Renal cortical epithelial cell (primary cell): Measurements from ENCODE around the gene ZNF682. TPM values are rescaled to one million over a fixed set of nuclear protein-coding genes. Genes with fewer than 3 reads are reported as not detected.
"Not testable (repeated sequence)": the region's sequence is repeated elsewhere in the genome, so short reads cannot be mapped to it uniquely, and the experiment has no call there.

ENCODE experiments used
- DNase-seq: peaks from one replicate; pipeline ENCODE4 v3.0.0-alpha.2; 2011; ENCODE audit warnings: low read depth
- total RNA-seq: library from RNA; depleted of rRNA; stranded (reverse); fragments of >200 nt; gene quantifications from 2 replicates; pipeline ENCODE4 v1.2.3, GENCODE V29; 2014

The ZNF682 gene
- 0.69 and 4.4 TPM in 2 replicates for total RNA-seq

DNA sequence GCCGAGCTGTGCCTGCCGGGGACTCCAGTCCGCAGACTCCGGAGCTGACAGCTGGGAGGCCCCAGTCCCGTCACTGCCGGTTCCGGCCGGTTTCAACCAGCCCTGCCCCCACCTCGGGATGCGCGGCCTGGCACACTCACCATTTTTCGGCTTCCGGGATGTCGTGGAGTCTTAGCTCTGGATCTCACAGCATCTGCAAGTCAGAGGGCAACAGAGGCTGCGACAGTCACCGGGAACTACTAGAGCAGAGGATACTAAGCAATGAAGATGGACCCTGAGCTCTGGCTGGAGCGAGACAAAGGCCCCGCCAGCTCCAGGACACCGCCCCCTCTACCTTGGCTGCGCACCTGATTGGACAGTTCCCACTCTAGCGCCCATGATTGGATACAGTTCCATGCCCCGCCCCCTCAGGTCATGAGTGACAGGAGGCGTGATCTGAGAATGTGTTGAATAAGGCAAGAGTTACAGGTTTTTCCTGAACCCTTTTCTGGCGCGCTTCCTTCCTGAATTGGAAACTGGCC lies at the start of gene ZNF682:
Gene ZNF682 (minus strand): TSS at position 303 of the 521 bp plus-strand sequence. CDS start 160 bp downstream, at position 143.
- DNase-seq, result peak; percentile 81

GRCh38 chr19:20082876-20083275 lies 43.6 kb upstream of the ZNF682 start:
- DNase-seq, result not testable (repeated sequence)

DNA sequence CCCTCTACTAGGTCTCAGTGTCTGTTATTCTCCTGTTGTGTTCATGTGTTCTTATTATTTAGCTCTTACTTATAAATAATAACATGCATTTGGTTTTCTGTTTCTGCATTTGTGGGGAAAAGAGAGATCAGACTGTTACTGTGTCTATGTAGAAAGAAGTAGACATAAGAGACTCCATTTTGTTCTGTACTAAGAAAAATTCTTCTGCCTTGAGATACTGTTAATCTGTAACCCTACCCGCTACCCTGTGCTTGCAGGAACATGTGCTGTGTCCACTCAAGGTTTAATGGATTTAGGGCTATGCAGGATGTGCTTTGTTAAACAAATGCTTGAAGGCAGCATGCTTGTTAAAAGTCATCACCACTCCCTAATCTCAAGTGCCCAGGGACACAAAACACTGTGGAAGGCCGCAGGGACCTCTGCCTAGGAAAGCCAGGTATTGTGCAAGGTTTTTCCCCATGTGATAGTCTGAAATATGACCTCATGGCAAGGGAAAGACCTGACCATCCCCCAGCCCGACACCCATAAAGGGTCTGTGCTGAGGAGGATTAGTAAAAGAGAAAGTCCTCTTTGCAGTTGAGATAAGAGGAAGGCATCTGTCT lies 43.0 kb upstream of the ZNF682 start:
- peak; percentile 13 for DNase-seq

GRCh38 chr19:20080656-20081055 lies 41.4 kb upstream of the ZNF682 start:
- no peak for DNase-seq

GRCh38 chr19:20079476-20079875 lies 40.2 kb upstream of the ZNF682 start:
- DNase-seq, result peak; percentile 25

- DNase-seq, result peak; percentile 10
These were observed 39.3 kb upstream of the ZNF682 start for GRCh38 chr19:20078581-20079031.

- peak; percentile 93 for DNase-seq
These were observed 38.6 kb upstream of the ZNF682 start, which contains the start of gene ZNF90 for GRCh38 chr19:20077791-20078463. Gene ZNF90 (plus strand): TSS chr19:20078000. CDS start chr19:20078133, 133 bp downstream.

GRCh38 chr19:20072936-20073335 lies 33.6 kb upstream of the ZNF682 start:
- DNase-seq, result no peak

- DNase-seq, result no peak
These were observed 31.4 kb upstream of the ZNF682 start for GRCh38 chr19:20070691-20071090.

DNA sequence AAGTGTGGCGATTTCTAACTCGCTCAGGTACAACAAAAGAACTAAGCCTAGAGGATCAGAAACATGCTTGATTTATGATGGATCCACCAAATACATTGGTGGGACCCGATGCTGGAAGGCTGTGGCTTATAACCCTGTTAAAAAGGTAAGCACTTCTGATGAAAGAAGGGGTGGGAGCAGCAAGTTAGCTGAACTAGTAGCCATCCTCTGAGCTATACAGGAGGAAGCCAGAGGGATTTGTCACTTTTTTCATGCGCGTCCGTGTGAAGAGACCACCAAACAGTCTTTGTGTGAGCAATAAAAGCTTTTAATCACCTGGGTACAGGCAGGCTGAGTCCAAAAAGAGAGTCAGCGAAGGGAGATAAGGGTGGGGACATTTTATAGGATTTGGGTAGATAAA lies 29.3 kb upstream of the ZNF682 start:
- not testable (repeated sequence) for DNase-seq

DNA sequence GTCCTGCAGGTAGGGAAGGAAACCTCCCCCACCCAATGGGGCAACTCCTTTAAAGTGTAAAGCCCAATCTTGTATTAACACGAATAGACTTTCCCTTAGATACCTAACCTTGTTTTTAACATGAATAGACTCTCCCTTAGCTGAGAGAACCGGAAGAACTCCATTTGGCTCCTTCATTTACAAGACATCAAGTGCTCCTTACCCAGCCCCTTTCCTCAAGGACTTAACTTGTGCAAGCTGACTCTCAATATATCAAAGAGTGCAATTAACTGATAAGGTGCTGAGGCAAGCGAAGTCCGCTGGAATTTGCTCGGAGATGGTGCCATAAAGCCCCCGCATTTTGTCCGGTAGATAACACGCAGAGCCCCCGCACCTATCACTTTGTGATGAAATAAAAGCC lies 28.6 kb upstream of the ZNF682 start:
- DNase-seq, result no peak

- no peak for DNase-seq
These were observed 27.6 kb upstream of the ZNF682 start for GRCh38 chr19:20066861-20067260.

DNA sequence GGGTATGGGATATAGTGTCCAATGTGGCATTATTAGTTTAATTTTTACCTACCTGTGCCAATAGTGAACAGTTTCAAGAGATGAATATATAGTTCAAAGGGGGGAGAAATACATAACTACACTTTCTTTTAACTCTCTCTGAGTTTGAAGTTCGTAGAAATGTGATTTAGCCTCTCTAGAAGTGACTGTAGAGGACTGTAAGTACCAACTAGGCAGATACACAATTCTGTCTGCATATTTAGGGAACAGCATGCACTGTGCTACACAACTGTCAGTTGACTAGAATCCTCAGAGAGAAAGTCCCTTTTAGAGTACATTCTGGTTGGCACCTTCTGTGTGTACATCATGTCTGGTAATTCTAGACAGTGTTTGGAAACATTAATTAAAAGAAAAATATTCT lies 21.0 kb upstream of the ZNF682 start:
- no peak for DNase-seq

- not testable (repeated sequence) for DNase-seq
These were observed 19.4 kb upstream of the ZNF682 start for GRCh38 chr19:20058738-20059137.

DNA sequence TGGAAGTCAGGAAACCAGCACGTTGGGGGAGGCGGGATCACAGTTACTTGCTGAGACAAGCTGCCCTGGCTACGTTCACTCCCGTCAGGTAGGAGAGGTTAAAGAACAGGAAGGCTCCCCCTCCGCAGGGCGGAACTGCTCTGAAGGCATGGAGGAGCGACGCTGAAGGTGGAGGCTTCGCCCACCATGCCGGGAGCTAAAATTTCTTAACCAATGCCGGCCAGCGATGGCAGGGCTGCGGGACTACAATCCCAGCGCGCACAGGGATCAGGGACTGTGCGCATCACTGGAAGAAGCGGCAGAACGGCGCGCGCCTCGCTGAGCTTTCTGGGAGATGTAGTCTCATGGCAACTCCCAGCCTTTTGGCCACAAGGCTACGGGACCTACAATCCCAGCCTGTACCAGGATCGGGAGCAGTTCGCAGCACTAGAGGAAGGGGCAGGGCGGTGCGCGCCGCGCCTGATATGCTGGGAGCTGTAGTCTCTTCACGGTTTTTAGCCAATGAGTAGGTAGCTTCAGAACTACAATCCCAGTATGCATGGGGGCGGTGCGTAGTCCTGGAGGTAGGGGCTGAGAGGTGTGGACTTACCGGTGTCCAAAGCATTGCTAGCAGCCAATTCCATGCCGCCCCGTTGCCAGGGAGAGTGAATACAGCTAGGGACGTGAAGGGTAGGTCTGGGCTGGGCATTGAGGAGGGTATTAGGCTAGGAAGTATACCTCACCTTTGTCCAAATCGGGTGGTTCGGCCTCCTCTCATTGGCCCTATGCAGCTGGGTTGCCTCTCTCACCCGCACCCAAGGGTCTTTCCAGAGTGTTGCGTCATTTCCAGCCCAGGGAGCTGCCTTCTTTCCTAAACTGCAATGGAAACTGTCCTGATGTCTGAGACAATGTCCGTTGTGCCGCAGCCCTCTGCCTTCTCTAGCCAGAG lies 12.8 kb upstream of the ZNF682 start:
- peak; percentile 98 for DNase-seq

DNA sequence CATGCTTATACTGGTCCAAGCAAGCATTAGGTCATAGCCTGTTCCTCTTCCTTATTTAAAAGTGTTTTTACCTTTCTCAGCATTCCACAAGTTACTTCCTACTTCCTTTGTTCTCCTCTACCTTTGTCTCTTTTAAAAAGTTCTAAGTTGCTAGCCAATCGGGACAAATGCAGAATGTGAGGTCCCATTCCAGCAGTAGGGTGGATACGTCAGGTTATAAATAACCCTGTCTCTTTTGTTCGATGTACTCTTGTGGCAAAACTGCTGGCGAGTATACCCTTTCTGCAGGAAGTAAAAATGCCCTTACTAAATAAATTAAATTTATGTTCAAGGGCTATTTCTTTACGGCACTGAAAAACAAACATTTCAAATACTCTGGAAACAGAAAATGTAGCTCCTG lies 6.4 kb upstream of the ZNF682 start:
- not testable (repeated sequence) for DNase-seq

- DNase-seq, result no peak
These were observed 5.4 kb upstream of the ZNF682 start for GRCh38 chr19:20044663-20045062.

- DNase-seq, result no peak
These were observed 725 bp downstream of the ZNF682 start for GRCh38 chr19:20038358-20039202.

- DNase-seq, result no peak
These were observed 3.4 kb downstream of the ZNF682 start for GRCh38 chr19:20035935-20036334.

- no peak for DNase-seq
These were observed 10.7 kb downstream of the ZNF682 start for GRCh38 chr19:20028611-20029010.

DNA sequence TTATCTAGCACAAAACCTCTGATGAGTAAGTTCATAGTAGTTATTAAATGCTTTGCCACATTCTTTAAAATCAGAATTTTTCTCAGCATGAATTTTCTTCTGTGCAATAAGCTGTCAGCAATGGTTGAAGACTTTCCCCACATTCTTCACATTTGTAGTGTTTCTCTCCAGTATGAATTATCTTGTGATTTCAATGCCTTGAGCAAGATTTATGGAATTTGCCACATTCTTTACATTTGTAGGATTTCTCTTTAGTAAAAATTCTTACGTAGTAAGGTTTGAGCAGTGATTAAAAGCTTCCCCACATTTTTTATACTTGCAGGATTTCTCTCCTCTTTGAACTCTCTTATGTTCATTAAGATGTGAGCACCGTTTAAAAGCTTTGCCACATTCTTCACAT lies 33.6 kb downstream of the ZNF682 start:
- DNase-seq, result no peak
